HCT116 (cell line): ENCODE measurements around the gene KCNC1. TPM values are rescaled to one million over a fixed set of nuclear protein-coding genes. Genes with fewer than 3 reads are reported as not detected.

ENCODE experiments used
- ATAC-seq: fragments of 200-7000 bp; cut with Tn5 transposase; 2 replicates; pipeline ENCODE4 v1.9.1; 2020; ENCODE audit warnings: mild to moderate bottlenecking, moderate library complexity
- BruUV-seq: library from RNA; stranded (reverse); fragments of 400-500 nt; replicated peaks from 2 replicates; lab custom pipeline; 2021; lab: Mats Ljungman, UMichigan
- CTCF ChIA-PET: fragments of 300-600 bp; sonication (Branson Sonifier 250); formaldehyde crosslinking; loops from one replicate; lab custom pipeline; 2021; ENCODE audit warnings: antibody characterized with exemption; lab: Charles Lee
- POLR2A ChIA-PET: fragments of 300-600, 350-600 bp; sonication (Branson Sonifier 250); formaldehyde crosslinking; loops from one replicate; lab custom pipeline; 2021; ENCODE audit warnings: antibody characterized with exemption; lab: Charles Lee
- RAD21 ChIA-PET, 2 experiments: fragments of 300-600 bp; sonication (Branson Sonifier 250); formaldehyde crosslinking; loops; one replicate each; lab custom pipeline; 2023; ENCODE audit warnings: low total read pairs in 2 of 2; ENCODE audit not compliant: uncharacterized antibody in 2 of 2, unreplicated experiment in 2 of 2, low non-redundant PET in 1 of 2; lab: Charles Lee
- DNase-seq: peaks from one replicate; pipeline ENCODE4 v3.0.0-alpha.2; 2010; ENCODE audit warnings: low read depth, low spot score
- H2AFZ ChIP-seq: fragments of 200-600 bp; shearing (Covaris generic), sonication (generic); 2 replicates; pipeline ENCODE4 v1.6.1; 2017; ENCODE audit warnings: low read depth, mixed run types, mixed read lengths, antibody characterized with exemption, low read length; ENCODE audit not compliant: poor library complexity, severe bottlenecking
- H3K27ac ChIP-seq: 2 replicates; pipeline ENCODE4 v1.5.1; 2012; ENCODE audit warnings: low read depth, low read length
- H3K27me3 ChIP-seq: fragments of 200-600 bp; sonication (generic); 2 replicates; pipeline ENCODE4 v1.6.1; 2016; ENCODE audit warnings: mixed run types, low read length, mixed read lengths; ENCODE audit not compliant: insufficient read depth
- H3K36me3 ChIP-seq, 2 experiments: fragments of 200-500 bp in 1 of 2; fragments of 200-600 bp in 1 of 2; sonication (Bioruptor generic) in 1 of 2; sonication (generic) in 1 of 2; 2 replicates each; pipeline versions ENCODE4 v1.5.1 to v1.6.1; 2014 to 2016; ENCODE audit warnings: low read length in 2 of 2, inconsistent platforms in 1 of 2, mixed read lengths in 1 of 2, mixed run types in 1 of 2; ENCODE audit not compliant: insufficient read depth in 2 of 2, control insufficient read depth in 1 of 2
- H3K4me1 ChIP-seq, 2 experiments: fragments of 200-600 bp in 1 of 2; sonication (generic) in 1 of 2; 2 replicates each; pipeline versions ENCODE4 v1.5.1 to v1.6.1; 2012 to 2017; ENCODE audit warnings: low read length in 2 of 2, inconsistent platforms in 1 of 2, mild to moderate bottlenecking in 1 of 2, mixed read lengths in 1 of 2, mixed run types in 1 of 2, moderate library complexity in 1 of 2; ENCODE audit not compliant: insufficient read depth in 2 of 2, control insufficient read depth in 1 of 2
- H3K4me2 ChIP-seq: fragments of 200-600 bp; sonication (generic); 2 replicates; pipeline ENCODE4 v1.6.1; 2017; ENCODE audit warnings: mixed run types, low read length, mixed read lengths
- H3K4me3 ChIP-seq, 2 experiments: fragments of 200-600 bp in 1 of 2; sonication (generic) in 1 of 2; replicated peaks in 1 of 2; 2 replicates each; pipeline ENCODE4 v1.5.1; 2011 to 2016; ENCODE audit warnings: low read length in 2 of 2, control low read depth in 1 of 2, low read depth in 1 of 2, mild to moderate bottlenecking in 1 of 2, mixed read lengths in 1 of 2, mixed run types in 1 of 2
- H3K79me2 ChIP-seq: fragments of 200-600 bp; sonication (generic); 2 replicates; pipeline ENCODE4 v1.6.1; 2017; ENCODE audit warnings: mild to moderate bottlenecking, mixed run types, low read length, moderate library complexity, mixed read lengths; ENCODE audit not compliant: insufficient read depth
- H3K9ac ChIP-seq: fragments of 200-600 bp; sonication (generic); 2 replicates; pipeline ENCODE4 v1.6.1; 2016; ENCODE audit warnings: low read length, mixed read lengths
- H3K9me2 ChIP-seq: fragments of 200-600 bp; sonication (generic), shearing (Covaris generic); 2 replicates; pipeline ENCODE4 v1.6.1; 2017; ENCODE audit warnings: mixed run types, mild to moderate bottlenecking, moderate library complexity; ENCODE audit not compliant: insufficient read depth
- H3K9me3 ChIP-seq, 2 experiments: fragments of 200-500 bp in 1 of 2; fragments of 200-600 bp in 1 of 2; sonication (Bioruptor generic) in 1 of 2; sonication (generic) in 1 of 2; 2 replicates each; pipeline ENCODE4 v1.6.1; 2014 to 2017; ENCODE audit warnings: low read length in 2 of 2, mixed read lengths in 2 of 2, inconsistent platforms in 1 of 2, low read depth in 1 of 2, mild to moderate bottlenecking in 1 of 2, mixed run types in 1 of 2, moderate library complexity in 1 of 2; ENCODE audit not compliant: control insufficient read depth in 1 of 2, insufficient read depth in 1 of 2
- H4K20me1 ChIP-seq: fragments of 200-600 bp; sonication (generic), shearing (Covaris generic); 2 replicates; pipeline ENCODE4 v1.6.1; 2017; ENCODE audit warnings: mixed run types, mild to moderate bottlenecking, moderate library complexity; ENCODE audit not compliant: insufficient read depth
- ELF1 ChIP-seq: IDR thresholded peaks from 2 replicates; pipeline ENCODE4 v1.6.1; 2012; ENCODE audit warnings: low read depth, borderline replicate concordance
- EZH2 ChIP-seq: fragments of 200-600 bp; sonication (generic); IDR thresholded peaks from 2 replicates; pipeline ENCODE4 v1.6.1; 2017; ENCODE audit warnings: antibody characterized with exemption, mixed run types
- JUND ChIP-seq: IDR thresholded peaks from 2 replicates; pipeline ENCODE4 v1.6.1; 2012
- MAX ChIP-seq: IDR thresholded peaks from 2 replicates; pipeline ENCODE4 v1.6.1; 2012
- YY1 ChIP-seq: IDR thresholded peaks from 2 replicates; pipeline ENCODE4 v1.6.1; 2011; ENCODE audit warnings: low read length, low read depth, moderate library complexity, mild to moderate bottlenecking; ENCODE audit not compliant: insufficient replicate concordance; ENCODE audit errors: extremely low read depth
- intact Hi-C: fragments of 100-400 bp; cut with micrococcal nuclease; formaldehyde crosslinking; loops from 2 replicates; pipeline ENCODE4 v1.10.0; 2022
- total RNA-seq: library from RNA; stranded (reverse); gene quantifications from one replicate; pipeline ENCODE4 v1.2.1, GENCODE V29; 2021; ENCODE audit not compliant: unreplicated experiment

KCNC1 gene
- total RNA-seq, 1 experiment from 2014 or later, result 0.12 TPM

GRCh38 chr11:17810041-17810440, 75.5 kb downstream of the KCNC1 start:
- H3K9me3 ChIP-seq, result no peaks in the 10 kb centered on the region
- ChIA-PET RAD21 (no interaction called here), CTCF (no interaction called here), POLR2A (no interaction called here)
- H3K27ac ChIP-seq, result no peak overlapping the region
- no peak for ATAC-seq
- no peak overlapping the region for H3K9ac ChIP-seq
- TF ChIP-seq YY1 (no peak), MAX (no peak)
- H4K20me1 ChIP-seq, result no peaks in the 10 kb centered on the region
- H3K4me3 ChIP-seq, result no peak overlapping the region
- H3K4me1 ChIP-seq, result peaks cover 0 to 10% of the 10 kb centered on the region in 2 experiments; a peak in 1 of 4 replicates
- H3K27me3 ChIP-seq, result no peaks in the 10 kb centered on the region
- H3K36me3 ChIP-seq, result no peaks in the 10 kb centered on the region
- intact Hi-C loops, result no loop called here
- DNase-seq, result no peak
- H2AFZ ChIP-seq, result no peak overlapping the region
- H3K4me2 ChIP-seq, result no peak overlapping the region
- H3K79me2 ChIP-seq, result no peaks in the 10 kb centered on the region
- no peaks in the 10 kb centered on the region for H3K9me2 ChIP-seq
- no TSS peak for BruUV-seq

GRCh38 chr11:17810746-17811145, 76.2 kb downstream of the KCNC1 start:
- Histone ChIP-seq H3K36me3 (no peaks in the 10 kb centered on the region), H3K27ac (no peak overlapping the region), H3K4me1 (peaks cover 0 to 10% of the 10 kb centered on the region in 2 experiments; a peak in 1 of 4 replicates), H2AFZ (no peak overlapping the region), H3K79me2 (no peaks in the 10 kb centered on the region), H3K9me3 (no peaks in the 10 kb centered on the region), H3K9me2 (no peaks in the 10 kb centered on the region), H3K4me2 (no peak overlapping the region), H3K27me3 (no peaks in the 10 kb centered on the region), H3K4me3 (no peak overlapping the region), H3K9ac (no peak overlapping the region), H4K20me1 (no peaks in the 10 kb centered on the region)
- ChIA-PET POLR2A (no interaction called here), CTCF (no interaction called here), RAD21 (no interaction called here)
- no peak for DNase-seq
- TF ChIP-seq JUND (no peak), EZH2 (no peak), ELF1 (no peak)
- BruUV-seq, result no TSS peak
- intact Hi-C loops, result no loop called here
- no peak for ATAC-seq
